ENCODE results near the gene NOP10. TPM values are rescaled to one million over a fixed set of nuclear protein-coding genes. Genes with fewer than 3 reads are reported as not detected.

NOP10 gene
- polyA plus RNA-seq, 4 donors: 165 to 422 (median 337) TPM

DNA sequence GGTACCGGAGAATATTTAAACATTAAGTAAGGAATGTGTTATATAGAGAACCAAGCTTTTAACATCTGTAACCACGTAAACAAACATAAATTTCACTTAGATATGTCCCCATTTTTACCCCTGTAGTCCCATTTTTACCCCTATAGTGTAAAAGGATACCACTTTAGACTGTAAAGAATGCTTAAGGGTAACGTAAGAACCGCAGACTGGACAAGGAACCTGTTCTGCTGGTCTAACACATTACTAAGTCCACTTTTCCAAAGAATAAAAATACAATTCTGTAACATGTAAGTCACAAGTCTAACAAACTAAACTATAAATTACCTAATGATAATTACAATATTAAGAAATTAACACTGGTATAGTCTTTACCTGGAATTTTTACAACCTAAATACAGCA, 8.3 kb downstream of the NOP10 start:
- peak overlapping the region in 1 of 3 donors; percentile 49 for H3K27ac ChIP-seq (ENCODE audit: low read depth in 1 of 3, low read length in 2 of 3)
- FAIRE-seq (no peak), DNase-seq (no peak)
- H3K9me3 ChIP-seq (ENCODE audit: control insufficient read depth in 2 of 2, insufficient read depth in 1 of 2, low read depth in 1 of 2, low read length in 1 of 2): no peaks in the 10 kb centered on the region
- H3K27me3 ChIP-seq (ENCODE audit: control insufficient read depth in 3 of 3, insufficient read depth in 3 of 3, low read length in 3 of 3): no peaks in the 10 kb centered on the region
- 18 to 36% (median 29%) methylated on average over 4 of the region's 4 CpGs for WGBS, 3 donors
- H3K4me1 ChIP-seq (ENCODE audit: control insufficient read depth in 3 of 3, insufficient read depth in 2 of 3, low read depth in 1 of 3, low read length in 2 of 3): peaks cover 0 to 3% (median 0%) of the 10 kb centered on the region in 3 donors
- H3K36me3 ChIP-seq (ENCODE audit: control insufficient read depth in 3 of 3, insufficient read depth in 2 of 3, low read depth in 1 of 3, low read length in 3 of 3): no peaks in the 10 kb centered on the region
- H3K4me3 ChIP-seq (ENCODE audit: low read depth in 1 of 3, low read length in 3 of 3): no peak overlapping the region

GRCh38 chr15:34332553-34333120, 10.3 kb downstream of the NOP10 start:
- no peaks in the 10 kb centered on the region for H3K27me3 ChIP-seq (ENCODE audit: control insufficient read depth in 3 of 3, insufficient read depth in 3 of 3, low read length in 3 of 3)
- 91 to 95% (median 95%) methylated on average over 6 of the region's 6 CpGs for WGBS, 3 donors
- no peaks in the 10 kb centered on the region for H3K9me3 ChIP-seq (ENCODE audit: control insufficient read depth in 2 of 2, insufficient read depth in 1 of 2, low read depth in 1 of 2, low read length in 1 of 2)
- H3K4me1 ChIP-seq (ENCODE audit: control insufficient read depth in 3 of 3, insufficient read depth in 2 of 3, low read depth in 1 of 3, low read length in 2 of 3): peaks cover 0 to 3% (median 0%) of the 10 kb centered on the region in 3 donors
- H3K36me3 ChIP-seq (ENCODE audit: control insufficient read depth in 3 of 3, insufficient read depth in 2 of 3, low read depth in 1 of 3, low read length in 3 of 3): no peaks in the 10 kb centered on the region
- H3K27ac ChIP-seq (ENCODE audit: low read depth in 1 of 3, low read length in 2 of 3): peak overlapping the region in 1 of 3 donors; percentile 41
- H3K4me3 ChIP-seq (ENCODE audit: low read depth in 1 of 3, low read length in 3 of 3): no peak overlapping the region
- FAIRE-seq (no peak), DNase-seq (no peak)

- WGBS, 3 donors: 71 to 80% (median 77%) methylated on average over 2 of the region's 2 CpGs
- H3K27ac ChIP-seq (ENCODE audit: low read depth in 1 of 3, low read length in 2 of 3): no peak overlapping the region
- H3K4me3 ChIP-seq (ENCODE audit: low read depth in 1 of 3, low read length in 3 of 3): no peak overlapping the region
- DNase-seq (no peak), FAIRE-seq (no peak)
- no peaks in the 10 kb centered on the region for H3K9me3 ChIP-seq (ENCODE audit: control insufficient read depth in 2 of 2, insufficient read depth in 1 of 2, low read depth in 1 of 2, low read length in 1 of 2)
- peaks cover 0 to under 1% (median 0%) of the 10 kb centered on the region in 3 donors for H3K4me1 ChIP-seq (ENCODE audit: control insufficient read depth in 3 of 3, insufficient read depth in 2 of 3, low read depth in 1 of 3, low read length in 2 of 3)
- H3K27me3 ChIP-seq (ENCODE audit: control insufficient read depth in 3 of 3, insufficient read depth in 3 of 3, low read length in 3 of 3): no peaks in the 10 kb centered on the region
- no peaks in the 10 kb centered on the region for H3K36me3 ChIP-seq (ENCODE audit: control insufficient read depth in 3 of 3, insufficient read depth in 2 of 3, low read depth in 1 of 3, low read length in 3 of 3)
These were observed 11.1 kb downstream of the NOP10 start for GRCh38 chr15:34331809-34332208.

- Histone ChIP-seq H3K27me3 (ENCODE audit: control insufficient read depth in 3 of 3, insufficient read depth in 3 of 3, low read length in 3 of 3) (no peaks in the 10 kb centered on the region), H3K4me3 (ENCODE audit: low read depth in 1 of 3, low read length in 3 of 3) (no peak overlapping the region), H3K27ac (ENCODE audit: low read depth in 1 of 3, low read length in 2 of 3) (no peak overlapping the region), H3K9me3 (ENCODE audit: control insufficient read depth in 2 of 2, insufficient read depth in 1 of 2, low read depth in 1 of 2, low read length in 1 of 2) (no peaks in the 10 kb centered on the region), H3K36me3 (ENCODE audit: control insufficient read depth in 3 of 3, insufficient read depth in 2 of 3, low read depth in 1 of 3, low read length in 3 of 3) (no peaks in the 10 kb centered on the region), H3K4me1 (ENCODE audit: control insufficient read depth in 3 of 3, insufficient read depth in 2 of 3, low read depth in 1 of 3, low read length in 2 of 3) (no peaks in the 10 kb centered on the region)
- WGBS, 3 donors: 91 to 92% (median 92%) methylated on average over 5 of the region's 5 CpGs
- no peak for DNase-seq
- no peak for FAIRE-seq
These were observed 12.7 kb downstream of the NOP10 start for GRCh38 chr15:34330279-34330678.

GRCh38 chr15:34329006-34329405, 13.9 kb downstream of the NOP10 start:
- Histone ChIP-seq H3K27ac (ENCODE audit: low read depth in 1 of 3, low read length in 2 of 3) (peak overlapping the region in 1 of 3 donors; percentile 22), H3K27me3 (ENCODE audit: control insufficient read depth in 3 of 3, insufficient read depth in 3 of 3, low read length in 3 of 3) (no peaks in the 10 kb centered on the region)

DNA sequence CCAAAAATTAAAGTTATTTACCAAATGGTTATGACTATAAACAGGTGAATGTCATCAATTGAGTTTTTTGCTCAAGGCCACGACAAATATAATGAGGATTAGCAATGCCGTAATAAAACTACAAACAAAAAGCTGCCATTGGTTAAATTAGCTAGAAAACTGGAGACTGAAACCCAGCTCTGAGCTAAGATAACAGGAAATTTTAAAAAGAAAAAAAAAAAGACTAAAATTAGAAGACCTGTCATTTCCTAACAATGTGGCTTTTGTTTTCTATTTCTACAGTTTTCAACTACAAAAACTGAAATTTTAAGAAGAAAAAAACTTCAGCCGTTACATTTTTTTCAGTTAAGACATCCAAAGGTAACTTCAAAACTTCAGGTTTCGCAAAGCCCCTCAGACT, 15.0 kb downstream of the NOP10 start:
- H3K4me3 ChIP-seq (ENCODE audit: low read depth in 1 of 3, low read length in 3 of 3): no peak overlapping the region
- peak overlapping the region in 1 of 3 donors; percentile 20 for H3K27ac ChIP-seq (ENCODE audit: low read depth in 1 of 3, low read length in 2 of 3)
- WGBS, 3 donors: 65 to 84% (median 73%) methylated on average over 4 of the region's 4 CpGs
- FAIRE-seq (no peak), DNase-seq (no peak)
- H3K36me3 ChIP-seq (ENCODE audit: control insufficient read depth in 3 of 3, insufficient read depth in 2 of 3, low read depth in 1 of 3, low read length in 3 of 3): no peaks in the 10 kb centered on the region
- H3K27me3 ChIP-seq (ENCODE audit: control insufficient read depth in 3 of 3, insufficient read depth in 3 of 3, low read length in 3 of 3): no peaks in the 10 kb centered on the region
- no peaks in the 10 kb centered on the region for H3K9me3 ChIP-seq (ENCODE audit: control insufficient read depth in 2 of 2, insufficient read depth in 1 of 2, low read depth in 1 of 2, low read length in 1 of 2)
- H3K4me1 ChIP-seq (ENCODE audit: control insufficient read depth in 3 of 3, insufficient read depth in 2 of 3, low read depth in 1 of 3, low read length in 2 of 3): no peaks in the 10 kb centered on the region

More at GRCh38 chr15:34329006-34329405, 13.9 kb downstream of the NOP10 start:
- Histone ChIP-seq H3K4me3 (ENCODE audit: low read depth in 1 of 3, low read length in 3 of 3) (no peak overlapping the region), H3K4me1 (ENCODE audit: control insufficient read depth in 3 of 3, insufficient read depth in 2 of 3, low read depth in 1 of 3, low read length in 2 of 3) (no peaks in the 10 kb centered on the region), H3K9me3 (ENCODE audit: control insufficient read depth in 2 of 2, insufficient read depth in 1 of 2, low read depth in 1 of 2, low read length in 1 of 2) (no peaks in the 10 kb centered on the region), H3K36me3 (ENCODE audit: control insufficient read depth in 3 of 3, insufficient read depth in 2 of 3, low read depth in 1 of 3, low read length in 3 of 3) (no peaks in the 10 kb centered on the region)
- WGBS, 3 donors: 63 to 76% (median 68%) methylated on average over 2 of the region's 2 CpGs
- DNase-seq (no peak), FAIRE-seq (no peak)

DNA sequence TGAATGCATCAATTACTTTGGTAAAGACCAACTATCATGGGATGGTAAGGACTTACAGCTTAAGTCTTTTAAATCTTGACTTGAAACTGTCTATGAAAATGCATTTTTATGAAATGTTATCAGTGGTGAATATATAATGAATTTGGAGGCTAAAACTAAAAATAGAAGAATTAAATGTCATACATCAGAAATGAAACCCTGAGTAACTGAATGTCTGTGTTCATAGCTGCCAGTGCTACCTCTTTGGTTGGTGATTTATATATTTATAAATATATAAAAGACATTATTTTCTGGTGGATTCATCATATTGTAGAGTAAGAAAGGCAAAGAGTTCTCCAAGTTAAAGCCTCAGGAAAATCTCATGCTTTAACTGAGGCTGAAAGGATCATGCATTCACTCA, 17.6 kb downstream of the NOP10 start:
- no peak for FAIRE-seq
- no peaks in the 10 kb centered on the region for H3K36me3 ChIP-seq (ENCODE audit: control insufficient read depth in 3 of 3, insufficient read depth in 2 of 3, low read depth in 1 of 3, low read length in 3 of 3)
- H3K4me3 ChIP-seq (ENCODE audit: low read depth in 1 of 3, low read length in 3 of 3): no peak overlapping the region
- no peaks in the 10 kb centered on the region for H3K27me3 ChIP-seq (ENCODE audit: control insufficient read depth in 3 of 3, insufficient read depth in 3 of 3, low read length in 3 of 3)
- no peaks in the 10 kb centered on the region for H3K9me3 ChIP-seq (ENCODE audit: control insufficient read depth in 2 of 2, insufficient read depth in 1 of 2, low read depth in 1 of 2, low read length in 1 of 2)
- no peaks in the 10 kb centered on the region for H3K4me1 ChIP-seq (ENCODE audit: control insufficient read depth in 3 of 3, insufficient read depth in 2 of 3, low read depth in 1 of 3, low read length in 2 of 3)
- no peak overlapping the region for H3K27ac ChIP-seq (ENCODE audit: low read depth in 1 of 3, low read length in 2 of 3)
- no peak for DNase-seq

DNA sequence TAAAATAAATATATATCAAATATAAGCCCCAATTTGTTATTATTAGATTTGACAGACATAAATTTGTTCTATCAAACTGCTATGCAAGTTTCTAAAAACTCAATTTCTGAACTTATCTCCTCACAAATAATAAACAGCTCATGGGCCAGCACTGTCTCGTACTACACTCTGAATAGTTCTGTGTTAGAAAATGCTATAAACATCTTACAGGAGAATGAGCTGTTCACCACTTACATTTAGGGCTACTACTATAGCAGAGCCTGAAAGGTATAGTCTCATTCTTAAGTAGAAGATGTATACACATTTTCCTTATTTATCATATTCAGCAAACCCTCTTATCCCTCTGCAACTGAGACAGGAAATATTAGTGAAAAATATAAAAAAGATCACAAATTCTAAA, 18.0 kb downstream of the NOP10 start:
- no peak for FAIRE-seq
- Histone ChIP-seq H3K36me3 (ENCODE audit: control insufficient read depth in 3 of 3, insufficient read depth in 2 of 3, low read depth in 1 of 3, low read length in 3 of 3) (no peaks in the 10 kb centered on the region), H3K27me3 (ENCODE audit: control insufficient read depth in 3 of 3, insufficient read depth in 3 of 3, low read length in 3 of 3) (no peaks in the 10 kb centered on the region), H3K27ac (ENCODE audit: low read depth in 1 of 3, low read length in 2 of 3) (no peak overlapping the region), H3K9me3 (ENCODE audit: control insufficient read depth in 2 of 2, insufficient read depth in 1 of 2, low read depth in 1 of 2, low read length in 1 of 2) (no peaks in the 10 kb centered on the region), H3K4me3 (ENCODE audit: low read depth in 1 of 3, low read length in 3 of 3) (no peak overlapping the region), H3K4me1 (ENCODE audit: control insufficient read depth in 3 of 3, insufficient read depth in 2 of 3, low read depth in 1 of 3, low read length in 2 of 3) (no peaks in the 10 kb centered on the region)
- DNase-seq: no peak
- 84 to 91% (median 88%) methylated on average over 1 of the region's 1 CpG for WGBS, 3 donors

GRCh38 chr15:34323217-34323616, 19.7 kb downstream of the NOP10 start:
- FAIRE-seq (no peak), DNase-seq (no peak)
- no peaks in the 10 kb centered on the region for H3K36me3 ChIP-seq (ENCODE audit: control insufficient read depth in 3 of 3, insufficient read depth in 2 of 3, low read depth in 1 of 3, low read length in 3 of 3)
- WGBS, 3 donors: 95 to 97% (median 96%) methylated on average over 10 of the region's 10 CpGs
- H3K27ac ChIP-seq (ENCODE audit: low read depth in 1 of 3, low read length in 2 of 3): no peak overlapping the region
- no peak overlapping the region for H3K4me3 ChIP-seq (ENCODE audit: low read depth in 1 of 3, low read length in 3 of 3)
- H3K9me3 ChIP-seq (ENCODE audit: control insufficient read depth in 2 of 2, insufficient read depth in 1 of 2, low read depth in 1 of 2, low read length in 1 of 2): no peaks in the 10 kb centered on the region
- no peaks in the 10 kb centered on the region for H3K27me3 ChIP-seq (ENCODE audit: control insufficient read depth in 3 of 3, insufficient read depth in 3 of 3, low read length in 3 of 3)
- no peaks in the 10 kb centered on the region for H3K4me1 ChIP-seq (ENCODE audit: control insufficient read depth in 3 of 3, insufficient read depth in 2 of 3, low read depth in 1 of 3, low read length in 2 of 3)

Measured in small intestine (tissue), 7 donors.